Liver (tissue), 9 donors: Measurements from ENCODE around the gene ADAMTS20. TPM values are rescaled to one million over a fixed set of nuclear protein-coding genes. Genes with fewer than 3 reads are reported as not detected.

Experiments
- DNase-seq: peaks from one replicate; pipeline ENCODE4 v3.0.0-alpha.2; 2017; ENCODE audit warnings: low spot score
- H3K27ac ChIP-seq, 2 donors: one replicate each; pipeline ENCODE4 v1.7.0; 2013; ENCODE audit warnings: inconsistent platforms in 2 of 2, low read length in 2 of 2, control low read depth in 1 of 2, low read depth in 1 of 2, mild to moderate bottlenecking in 1 of 2
- H3K27me3 ChIP-seq, 4 donors: one replicate each; pipeline versions ENCODE4 v1.6.1 to v1.7.0; 2013; ENCODE audit warnings: low read length in 3 of 4, inconsistent platforms in 1 of 4, mild to moderate bottlenecking in 1 of 4, moderate library complexity in 1 of 4; ENCODE audit not compliant: control insufficient read depth in 4 of 4, insufficient read depth in 4 of 4
- H3K36me3 ChIP-seq, 4 donors: one replicate each; pipeline versions ENCODE4 v1.6.1 to v1.7.0; 2013; ENCODE audit warnings: low read length in 3 of 4, mild to moderate bottlenecking in 3 of 4, low read depth in 1 of 4, moderate library complexity in 1 of 4; ENCODE audit not compliant: control insufficient read depth in 4 of 4, insufficient read depth in 3 of 4
- H3K4me1 ChIP-seq, 4 donors: one replicate each; pipeline versions ENCODE4 v1.6.1 to v1.7.0; 2013; ENCODE audit warnings: low read length in 3 of 4, mild to moderate bottlenecking in 3 of 4, moderate library complexity in 1 of 4; ENCODE audit not compliant: control insufficient read depth in 4 of 4, insufficient read depth in 4 of 4
- H3K4me3 ChIP-seq, 3 donors: one replicate each; pipeline versions ENCODE4 v1.6.1 to v1.7.0; 2013; ENCODE audit warnings: low read length in 3 of 3, control low read depth in 1 of 3, low read depth in 1 of 3, mild to moderate bottlenecking in 1 of 3
- H3K9ac ChIP-seq, 2 donors: one replicate each; pipeline ENCODE4 v1.7.0; 2013; ENCODE audit warnings: low read length in 2 of 2, mild to moderate bottlenecking in 2 of 2, moderate library complexity in 2 of 2, control low read depth in 1 of 2, low read depth in 1 of 2
- H3K9me3 ChIP-seq, 4 donors: one replicate each; pipeline versions ENCODE4 v1.6.1 to v1.7.0; 2013; ENCODE audit warnings: low read length in 3 of 4; ENCODE audit not compliant: control insufficient read depth in 4 of 4
- ATF3 ChIP-seq: IDR thresholded peaks from 2 replicates; pipeline ENCODE4 v1.6.1; 2016; ENCODE audit warnings: antibody characterized with exemption
- CTCF ChIP-seq: fragments of 150-350 bp; IDR thresholded peaks from 2 replicates; pipeline ENCODE4 v1.5.1; 2017; ENCODE audit warnings: improper control_type of control experiment, low read depth, low read length; ENCODE audit not compliant: missing input control
- EGR1 ChIP-seq, 2 donors: IDR thresholded peaks; 2 replicates each; pipeline ENCODE4 v1.6.1; 2016 to 2018; ENCODE audit warnings: antibody characterized with exemption in 2 of 2, low read depth in 2 of 2
- FOXA1 ChIP-seq: IDR thresholded peaks from 2 replicates; pipeline ENCODE4 v1.6.1; 2016; ENCODE audit warnings: antibody characterized with exemption
- FOXA2 ChIP-seq: IDR thresholded peaks from 2 replicates; pipeline ENCODE4 v1.6.1; 2016; ENCODE audit warnings: antibody characterized with exemption
- GABPA ChIP-seq, 2 donors: IDR thresholded peaks in 1 of 2; conservative IDR thresholded peaks in 1 of 2; 2 replicates each; pipeline ENCODE4 v1.6.1; 2016; ENCODE audit warnings: antibody characterized with exemption in 2 of 2, mild to moderate bottlenecking in 1 of 2, moderate library complexity in 1 of 2
- HNF4A ChIP-seq, 2 donors: conservative IDR thresholded peaks; 2 replicates each; pipeline ENCODE4 v1.6.1; 2016; ENCODE audit warnings: antibody characterized with exemption in 2 of 2, mild to moderate bottlenecking in 2 of 2
- HNF4G ChIP-seq: IDR thresholded peaks from 2 replicates; pipeline ENCODE4 v1.6.1; 2016; ENCODE audit warnings: antibody characterized with exemption
- JUND ChIP-seq, 2 donors: IDR thresholded peaks; 2 replicates each; pipeline ENCODE4 v1.6.1; 2016; ENCODE audit warnings: antibody characterized with exemption in 2 of 2
- MAX ChIP-seq: IDR thresholded peaks from 2 replicates; pipeline ENCODE4 v1.6.1; 2016; ENCODE audit warnings: antibody characterized with exemption
- NR2F2 ChIP-seq: IDR thresholded peaks from 2 replicates; pipeline ENCODE4 v1.6.1; 2016; ENCODE audit warnings: antibody characterized with exemption
- RAD21 ChIP-seq, 2 donors: IDR thresholded peaks; 2 replicates each; pipeline ENCODE4 v1.6.1; 2016; ENCODE audit warnings: antibody characterized with exemption in 2 of 2, mild to moderate bottlenecking in 2 of 2
- REST ChIP-seq: IDR thresholded peaks from 2 replicates; pipeline ENCODE4 v1.6.1; 2016; ENCODE audit warnings: antibody characterized with exemption, mild to moderate bottlenecking
- RXRA ChIP-seq, 2 donors: IDR thresholded peaks; 2 replicates each; pipeline ENCODE4 v1.6.1; 2017 to 2018; ENCODE audit warnings: antibody characterized with exemption in 2 of 2, mild to moderate bottlenecking in 1 of 2
- SP1 ChIP-seq: IDR thresholded peaks from 2 replicates; pipeline ENCODE4 v1.6.1; 2018; ENCODE audit warnings: antibody characterized with exemption, mild to moderate bottlenecking
- TAF1 ChIP-seq: conservative IDR thresholded peaks from 2 replicates; pipeline ENCODE4 v1.6.1; 2016; ENCODE audit warnings: antibody characterized with exemption, mild to moderate bottlenecking
- YY1 ChIP-seq: IDR thresholded peaks from 2 replicates; pipeline ENCODE4 v1.6.1; 2016; ENCODE audit warnings: antibody characterized with exemption, mild to moderate bottlenecking
- ZBTB33 ChIP-seq: IDR thresholded peaks from 2 replicates; pipeline ENCODE4 v1.6.1; 2016; ENCODE audit warnings: antibody characterized with exemption
- WGBS: extraction: QIAGEN DNeasy Blood & Tissue Kit; methylation state at CpG from one replicate; pipeline ENCODE4 v1.1.7; 2013; 5-methylcytosine and 5-hydroxymethylcytosine counted together
- polyA plus RNA-seq, 2 donors: library from polyadenylated mRNA; stranded (reverse) in 1 of 2; unstranded in 1 of 2; fragments of 200-250 nt in 1 of 2; fragments of >200 nt in 1 of 2; fragmentation: Nextera tagmentation in 1 of 2; extraction: Ambion mirVana in 1 of 2; gene quantifications; one replicate each; pipeline versions ENCODE4 v1.2.1 to v1.2.3, GENCODE V29; 2013 to 2015
- total RNA-seq, 2 donors: library from RNA; depleted of rRNA; stranded (reverse); fragments of >200 nt; gene quantifications; one replicate each; pipeline ENCODE4 v1.2.3, GENCODE V29; 2014
- donor health status: healthy.
- donor health status: healthy.
- donor health status: healthy.
- donor health status: healthy.
- donor health status: healthy.

ADAMTS20 gene
- total and polyA plus RNA-seq, 4 donors, result 0.05 TPM; not detected in 3

- no peak overlapping the region for H3K4me3 ChIP-seq
- H3K36me3 ChIP-seq, result no peaks in the 10 kb centered on the region
- peaks cover 0 to 5% (median 0%) of the 10 kb centered on the region in 4 donors for H3K27me3 ChIP-seq
- 68% methylated on average over 3 of the region's 3 CpGs for WGBS
- no peak for DNase-seq
- TF ChIP-seq EGR1 (IDR thresholded peaks at IDR 0.05; ENCODE audit: low read depth in 2 of 2) (no peak), HNF4G (no peak), REST (no peak), FOXA2 (no peak), CTCF (no peak), ZBTB33 (no peak), RAD21 (IDR thresholded peaks at IDR 0.05) (no peak), NR2F2 (no peak), FOXA1 (no peak), RXRA (IDR thresholded peaks at IDR 0.05) (no peak), JUND (IDR thresholded peaks at IDR 0.05) (no peak), TAF1 (no peak), SP1 (no peak), ATF3 (no peak), MAX (no peak), GABPA (IDR thresholded peaks at IDR 0.05 in 1 of 2, conservative IDR thresholded peaks at IDR 0.05 in 1 of 2) (no peak), HNF4A (conservative IDR thresholded peaks at IDR 0.05) (no peak)
- no peak overlapping the region for H3K27ac ChIP-seq
- H3K9me3 ChIP-seq, result no peaks in the 10 kb centered on the region
- no peak overlapping the region for H3K9ac ChIP-seq
- H3K4me1 ChIP-seq, result no peaks in the 10 kb centered on the region
These were observed 7.3 kb downstream of the ADAMTS20 start for GRCh38 chr12:43544703-43545102.

GRCh38 chr12:43540470-43540869 lies 11.5 kb downstream of the ADAMTS20 start:
- H3K4me1 ChIP-seq, result no peaks in the 10 kb centered on the region
- DNase-seq, result no peak
- no peak overlapping the region for H3K27ac ChIP-seq
- no peaks in the 10 kb centered on the region for H3K36me3 ChIP-seq
- H3K27me3 ChIP-seq, result peaks cover 0 to 5% (median 0%) of the 10 kb centered on the region in 4 donors
- no peak overlapping the region for H3K4me3 ChIP-seq
- no peaks in the 10 kb centered on the region for H3K9me3 ChIP-seq
- no peak overlapping the region for H3K9ac ChIP-seq
- TF ChIP-seq HNF4A (conservative IDR thresholded peaks at IDR 0.05) (no peak), NR2F2 (no peak), YY1 (no peak), RAD21 (IDR thresholded peaks at IDR 0.05) (no peak), FOXA2 (no peak), REST (no peak), CTCF (no peak)
